Measurements from ENCODE around the gene PSG5.
"Not testable (repeated sequence)": the region's sequence is repeated elsewhere in the genome, so short reads cannot be mapped to it uniquely, and the experiment has no call there.

DNA sequence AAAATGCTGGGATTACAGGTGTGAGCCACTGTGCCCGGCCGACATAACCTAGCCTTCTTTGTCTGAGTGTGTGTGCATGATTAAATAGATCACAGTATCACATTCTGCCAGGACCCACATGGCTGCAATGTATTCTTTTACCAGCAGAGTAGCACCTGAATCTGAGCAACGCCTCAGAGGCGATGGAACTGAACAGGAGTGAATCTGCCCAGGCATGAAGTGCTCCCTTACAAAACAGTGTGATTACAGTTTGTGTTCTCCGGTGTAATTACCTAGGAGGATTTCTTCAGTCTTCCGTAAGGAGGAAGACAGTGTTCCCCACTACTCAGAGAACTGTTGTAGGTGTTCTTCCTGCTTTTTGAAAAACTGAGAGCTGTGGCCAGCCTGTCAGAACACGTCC, 57.1 kb downstream of the PSG5 start:
- TF ChIP-seq, protein P1, sequence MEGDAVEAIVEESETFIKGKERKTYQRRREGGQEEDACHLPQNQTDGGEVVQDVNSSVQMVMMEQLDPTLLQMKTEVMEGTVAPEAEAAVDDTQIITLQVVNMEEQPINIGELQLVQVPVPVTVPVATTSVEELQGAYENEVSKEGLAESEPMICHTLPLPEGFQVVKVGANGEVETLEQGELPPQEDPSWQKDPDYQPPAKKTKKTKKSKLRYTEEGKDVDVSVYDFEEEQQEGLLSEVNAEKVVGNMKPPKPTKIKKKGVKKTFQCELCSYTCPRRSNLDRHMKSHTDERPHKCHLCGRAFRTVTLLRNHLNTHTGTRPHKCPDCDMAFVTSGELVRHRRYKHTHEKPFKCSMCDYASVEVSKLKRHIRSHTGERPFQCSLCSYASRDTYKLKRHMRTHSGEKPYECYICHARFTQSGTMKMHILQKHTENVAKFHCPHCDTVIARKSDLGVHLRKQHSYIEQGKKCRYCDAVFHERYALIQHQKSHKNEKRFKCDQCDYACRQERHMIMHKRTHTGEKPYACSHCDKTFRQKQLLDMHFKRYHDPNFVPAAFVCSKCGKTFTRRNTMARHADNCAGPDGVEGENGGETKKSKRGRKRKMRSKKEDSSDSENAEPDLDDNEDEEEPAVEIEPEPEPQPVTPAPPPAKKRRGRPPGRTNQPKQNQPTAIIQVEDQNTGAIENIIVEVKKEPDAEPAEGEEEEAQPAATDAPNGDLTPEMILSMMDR (IDR thresholded peaks at IDR 0.05; ENCODE audit: insufficient read depth, low read length), result not testable (repeated sequence)
- TF ChIP-seq, protein P2, sequence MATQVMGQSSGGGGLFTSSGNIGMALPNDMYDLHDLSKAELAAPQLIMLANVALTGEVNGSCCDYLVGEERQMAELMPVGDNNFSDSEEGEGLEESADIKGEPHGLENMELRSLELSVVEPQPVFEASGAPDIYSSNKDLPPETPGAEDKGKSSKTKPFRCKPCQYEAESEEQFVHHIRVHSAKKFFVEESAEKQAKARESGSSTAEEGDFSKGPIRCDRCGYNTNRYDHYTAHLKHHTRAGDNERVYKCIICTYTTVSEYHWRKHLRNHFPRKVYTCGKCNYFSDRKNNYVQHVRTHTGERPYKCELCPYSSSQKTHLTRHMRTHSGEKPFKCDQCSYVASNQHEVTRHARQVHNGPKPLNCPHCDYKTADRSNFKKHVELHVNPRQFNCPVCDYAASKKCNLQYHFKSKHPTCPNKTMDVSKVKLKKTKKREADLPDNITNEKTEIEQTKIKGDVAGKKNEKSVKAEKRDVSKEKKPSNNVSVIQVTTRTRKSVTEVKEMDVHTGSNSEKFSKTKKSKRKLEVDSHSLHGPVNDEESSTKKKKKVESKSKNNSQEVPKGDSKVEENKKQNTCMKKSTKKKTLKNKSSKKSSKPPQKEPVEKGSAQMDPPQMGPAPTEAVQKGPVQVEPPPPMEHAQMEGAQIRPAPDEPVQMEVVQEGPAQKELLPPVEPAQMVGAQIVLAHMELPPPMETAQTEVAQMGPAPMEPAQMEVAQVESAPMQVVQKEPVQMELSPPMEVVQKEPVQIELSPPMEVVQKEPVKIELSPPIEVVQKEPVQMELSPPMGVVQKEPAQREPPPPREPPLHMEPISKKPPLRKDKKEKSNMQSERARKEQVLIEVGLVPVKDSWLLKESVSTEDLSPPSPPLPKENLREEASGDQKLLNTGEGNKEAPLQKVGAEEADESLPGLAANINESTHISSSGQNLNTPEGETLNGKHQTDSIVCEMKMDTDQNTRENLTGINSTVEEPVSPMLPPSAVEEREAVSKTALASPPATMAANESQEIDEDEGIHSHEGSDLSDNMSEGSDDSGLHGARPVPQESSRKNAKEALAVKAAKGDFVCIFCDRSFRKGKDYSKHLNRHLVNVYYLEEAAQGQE (IDR thresholded peaks at IDR 0.05; ENCODE audit: insufficient replicate concordance, low read depth), result not testable (repeated sequence)
- TF ChIP-seq POLR2AphosphoS5 (IDR thresholded peaks at IDR 0.05; ENCODE audit: low read depth), result not testable (repeated sequence)
